ENCODE measurements around the gene PDILT. TPM values are rescaled to one million over a fixed set of nuclear protein-coding genes. Genes with fewer than 3 reads are reported as not detected.
"Not testable (repeated sequence)": the region's sequence is repeated elsewhere in the genome, so short reads cannot be mapped to it uniquely, and the experiment has no call there.

PDILT gene
- total and polyA plus RNA-seq, 2 experiments from 2014 or later, result not detected

DNA sequence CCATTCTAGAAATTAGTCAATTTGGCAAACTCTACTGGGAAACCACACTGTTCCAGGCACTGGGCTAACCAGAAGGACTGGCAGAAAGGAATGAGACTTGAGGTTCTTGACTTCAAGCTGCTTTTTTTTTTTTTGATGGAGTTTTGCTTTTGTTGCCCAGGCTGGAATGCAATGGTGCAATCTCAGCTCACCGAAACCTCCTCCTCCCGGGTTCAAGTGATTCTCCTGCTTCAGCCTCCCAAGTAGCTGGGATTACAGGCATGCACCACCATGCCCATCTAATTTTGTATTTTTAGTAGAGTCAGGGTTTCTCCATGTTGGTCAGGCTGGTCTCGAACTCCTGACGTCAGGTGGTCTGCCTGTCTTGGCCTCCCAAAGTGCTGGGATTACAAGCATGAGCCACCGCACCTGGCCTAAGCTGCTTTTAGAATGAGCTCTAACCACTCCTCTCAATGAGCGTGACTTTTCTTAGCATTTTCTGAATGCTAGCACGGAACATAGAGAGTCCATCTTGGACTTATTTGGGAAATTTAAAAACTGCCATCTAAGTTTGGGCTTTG, 91.9 kb downstream of the PDILT start:
- not testable (repeated sequence) for H3K27ac Mint-ChIP-seq; H3K9me3 Mint-ChIP-seq; H3K27me3 Mint-ChIP-seq (ENCODE audit: insufficient read depth, low read depth, poor library complexity); H3K27me3 ChIP-seq (ENCODE audit: insufficient read depth); H3K4me1 ChIP-seq (ENCODE audit: insufficient read depth); H3K36me3 ChIP-seq (ENCODE audit: insufficient read depth); H3K27ac ChIP-seq (ENCODE audit: low read depth); H3F3A ChIP-seq (replicated peaks; ENCODE audit: low read depth); H3K4me3 Mint-ChIP-seq; DNase-seq (ENCODE audit: low spot score); H3K36me3 Mint-ChIP-seq (ENCODE audit: low read depth); H3K4me3 ChIP-seq; H3K4me1 Mint-ChIP-seq; H3K9me2 ChIP-seq (ENCODE audit: insufficient read depth); H4K20me1 ChIP-seq (replicated peaks; ENCODE audit: insufficient read depth); ATAC-seq; H3K4me2 ChIP-seq; H3K79me2 ChIP-seq (replicated peaks; ENCODE audit: insufficient read depth); H2AFZ ChIP-seq

DNA sequence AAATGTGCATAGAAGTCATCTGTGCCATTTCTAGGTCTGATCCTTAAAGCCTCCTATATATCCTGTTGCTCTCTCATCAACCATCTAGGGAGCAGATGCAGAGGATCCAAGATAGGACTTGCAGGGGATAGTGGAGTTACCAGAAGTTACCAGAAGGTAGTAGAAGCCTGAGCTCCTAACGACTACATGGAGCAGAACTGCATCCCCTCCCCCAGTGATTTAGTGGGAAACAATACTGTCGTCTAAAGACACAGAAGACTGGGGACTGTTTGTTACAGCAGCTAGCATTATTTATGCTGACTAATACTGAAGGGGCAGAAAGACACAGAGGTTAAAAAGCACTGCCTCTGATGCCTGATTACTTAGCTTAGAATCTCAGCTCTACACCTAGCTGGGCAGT, 93.0 kb downstream of the PDILT start:
- no peak for ATAC-seq
- DNase-seq (ENCODE audit: low spot score), result no peak
- Histone ChIP-seq H3K36me3 (ENCODE audit: insufficient read depth) (no peaks in the 10 kb centered on the region), H3K27me3 (ENCODE audit: insufficient read depth) (no peaks in the 10 kb centered on the region), H3K4me2 (no peak overlapping the region), H3K79me2 (replicated peaks; ENCODE audit: insufficient read depth) (no peaks in the 10 kb centered on the region), H2AFZ (no peak overlapping the region), H3K4me1 (ENCODE audit: insufficient read depth) (no peaks in the 10 kb centered on the region), H3K27ac (ENCODE audit: low read depth) (no peak overlapping the region), H3K9me2 (ENCODE audit: insufficient read depth) (peaks cover 8% of the 10 kb centered on the region), H4K20me1 (replicated peaks; ENCODE audit: insufficient read depth) (no peaks in the 10 kb centered on the region), H3F3A (replicated peaks; ENCODE audit: low read depth) (no peaks in the 10 kb centered on the region), H3K4me3 (no peak overlapping the region)
- H3K4me3 Mint-ChIP-seq, result no peak overlapping the region
- H3K9me3 Mint-ChIP-seq, result no peaks in the 10 kb centered on the region
- no peaks in the 10 kb centered on the region for H3K36me3 Mint-ChIP-seq (ENCODE audit: low read depth)
- peaks cover 2% of the 10 kb centered on the region for H3K27me3 Mint-ChIP-seq (ENCODE audit: insufficient read depth, low read depth, poor library complexity)
- H3K27ac Mint-ChIP-seq, result no peak overlapping the region
- no peaks in the 10 kb centered on the region for H3K4me1 Mint-ChIP-seq
- TF ChIP-seq, protein P1, sequence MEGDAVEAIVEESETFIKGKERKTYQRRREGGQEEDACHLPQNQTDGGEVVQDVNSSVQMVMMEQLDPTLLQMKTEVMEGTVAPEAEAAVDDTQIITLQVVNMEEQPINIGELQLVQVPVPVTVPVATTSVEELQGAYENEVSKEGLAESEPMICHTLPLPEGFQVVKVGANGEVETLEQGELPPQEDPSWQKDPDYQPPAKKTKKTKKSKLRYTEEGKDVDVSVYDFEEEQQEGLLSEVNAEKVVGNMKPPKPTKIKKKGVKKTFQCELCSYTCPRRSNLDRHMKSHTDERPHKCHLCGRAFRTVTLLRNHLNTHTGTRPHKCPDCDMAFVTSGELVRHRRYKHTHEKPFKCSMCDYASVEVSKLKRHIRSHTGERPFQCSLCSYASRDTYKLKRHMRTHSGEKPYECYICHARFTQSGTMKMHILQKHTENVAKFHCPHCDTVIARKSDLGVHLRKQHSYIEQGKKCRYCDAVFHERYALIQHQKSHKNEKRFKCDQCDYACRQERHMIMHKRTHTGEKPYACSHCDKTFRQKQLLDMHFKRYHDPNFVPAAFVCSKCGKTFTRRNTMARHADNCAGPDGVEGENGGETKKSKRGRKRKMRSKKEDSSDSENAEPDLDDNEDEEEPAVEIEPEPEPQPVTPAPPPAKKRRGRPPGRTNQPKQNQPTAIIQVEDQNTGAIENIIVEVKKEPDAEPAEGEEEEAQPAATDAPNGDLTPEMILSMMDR (conservative IDR thresholded peaks at IDR 0.05; ENCODE audit: low read depth in 2 of 2), result no peak
- TF ChIP-seq EZH2 (IDR thresholded peaks at IDR 0.05; ENCODE audit: low read depth, unreplicated experiment) (no peak), JUNB (IDR thresholded peaks at IDR 0.05; ENCODE audit: unreplicated experiment) (no peak), NANOG (IDR thresholded peaks at IDR 0.05; ENCODE audit: borderline replicate concordance) (no peak), ZNF114 (CRISPR knock-in tag; IDR thresholded peaks at IDR 0.05) (no peak), POLR2AphosphoS5 (IDR thresholded peaks at IDR 0.05; ENCODE audit: low read depth) (no peak), ZNF331 (CRISPR knock-in tag; IDR thresholded peaks at IDR 0.05; ENCODE audit: low read depth) (no peak), STAT1 (IDR thresholded peaks at IDR 0.05; ENCODE audit: unreplicated experiment) (no peak), EZH2phosphoT487 (IDR thresholded peaks at IDR 0.05; ENCODE audit: unreplicated experiment) (no peak)
- TF ChIP-seq, protein P2, sequence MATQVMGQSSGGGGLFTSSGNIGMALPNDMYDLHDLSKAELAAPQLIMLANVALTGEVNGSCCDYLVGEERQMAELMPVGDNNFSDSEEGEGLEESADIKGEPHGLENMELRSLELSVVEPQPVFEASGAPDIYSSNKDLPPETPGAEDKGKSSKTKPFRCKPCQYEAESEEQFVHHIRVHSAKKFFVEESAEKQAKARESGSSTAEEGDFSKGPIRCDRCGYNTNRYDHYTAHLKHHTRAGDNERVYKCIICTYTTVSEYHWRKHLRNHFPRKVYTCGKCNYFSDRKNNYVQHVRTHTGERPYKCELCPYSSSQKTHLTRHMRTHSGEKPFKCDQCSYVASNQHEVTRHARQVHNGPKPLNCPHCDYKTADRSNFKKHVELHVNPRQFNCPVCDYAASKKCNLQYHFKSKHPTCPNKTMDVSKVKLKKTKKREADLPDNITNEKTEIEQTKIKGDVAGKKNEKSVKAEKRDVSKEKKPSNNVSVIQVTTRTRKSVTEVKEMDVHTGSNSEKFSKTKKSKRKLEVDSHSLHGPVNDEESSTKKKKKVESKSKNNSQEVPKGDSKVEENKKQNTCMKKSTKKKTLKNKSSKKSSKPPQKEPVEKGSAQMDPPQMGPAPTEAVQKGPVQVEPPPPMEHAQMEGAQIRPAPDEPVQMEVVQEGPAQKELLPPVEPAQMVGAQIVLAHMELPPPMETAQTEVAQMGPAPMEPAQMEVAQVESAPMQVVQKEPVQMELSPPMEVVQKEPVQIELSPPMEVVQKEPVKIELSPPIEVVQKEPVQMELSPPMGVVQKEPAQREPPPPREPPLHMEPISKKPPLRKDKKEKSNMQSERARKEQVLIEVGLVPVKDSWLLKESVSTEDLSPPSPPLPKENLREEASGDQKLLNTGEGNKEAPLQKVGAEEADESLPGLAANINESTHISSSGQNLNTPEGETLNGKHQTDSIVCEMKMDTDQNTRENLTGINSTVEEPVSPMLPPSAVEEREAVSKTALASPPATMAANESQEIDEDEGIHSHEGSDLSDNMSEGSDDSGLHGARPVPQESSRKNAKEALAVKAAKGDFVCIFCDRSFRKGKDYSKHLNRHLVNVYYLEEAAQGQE (IDR thresholded peaks at IDR 0.05; ENCODE audit: unreplicated experiment), result no peak
- TF ChIP-seq, protein P3, sequence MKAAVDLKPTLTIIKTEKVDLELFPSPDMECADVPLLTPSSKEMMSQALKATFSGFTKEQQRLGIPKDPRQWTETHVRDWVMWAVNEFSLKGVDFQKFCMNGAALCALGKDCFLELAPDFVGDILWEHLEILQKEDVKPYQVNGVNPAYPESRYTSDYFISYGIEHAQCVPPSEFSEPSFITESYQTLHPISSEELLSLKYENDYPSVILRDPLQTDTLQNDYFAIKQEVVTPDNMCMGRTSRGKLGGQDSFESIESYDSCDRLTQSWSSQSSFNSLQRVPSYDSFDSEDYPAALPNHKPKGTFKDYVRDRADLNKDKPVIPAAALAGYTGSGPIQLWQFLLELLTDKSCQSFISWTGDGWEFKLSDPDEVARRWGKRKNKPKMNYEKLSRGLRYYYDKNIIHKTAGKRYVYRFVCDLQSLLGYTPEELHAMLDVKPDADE (IDR thresholded peaks at IDR 0.05), result no peak
